Measurements from ENCODE around the gene FYN. TPM values are rescaled to one million over a fixed set of nuclear protein-coding genes. Genes with fewer than 3 reads are reported as not detected.

Gene FYN
- polyA plus RNA-seq, 3 donors from 2014 or later, result 358 to 488 (median 414) TPM

- H3K4me3 Mint-ChIP-seq, result peak overlapping the region; percentile 52 to 76 (median 74)
- peaks cover 97 to 99% of the 10 kb centered on the region in 2 donors for H3K4me1 Mint-ChIP-seq
Observed at GRCh38 chr6:111803371-111803770, 69.9 kb downstream of the FYN start.

GRCh38 chr6:111802720-111803330, 70.4 kb downstream of the FYN start:
- Mint-ChIP-seq H3K4me1 (peaks cover 94 to 97% of the 10 kb centered on the region in 2 donors), H3K36me3 (peaks cover 0 to 16% (median 12%) of the 10 kb centered on the region in 3 donors), H3K27me3 (ENCODE audit: low read depth in 3 of 3) (peaks cover 0 to 18% (median 4%) of the 10 kb centered on the region in 3 donors), H3K27ac (peak overlapping the region; percentile 90 to 99 (median 96)), H3K4me3 (peak overlapping the region; percentile 52 to 76 (median 74)), H3K9me3 (no peaks in the 10 kb centered on the region)
- no peak for DNase-seq

More at GRCh38 chr6:111803371-111803770, 69.9 kb downstream of the FYN start:
- H3K27ac Mint-ChIP-seq, result peak overlapping the region; percentile 90 to 99 (median 96)
- H3K27me3 Mint-ChIP-seq (ENCODE audit: low read depth in 3 of 3), result peaks cover 0 to 19% (median 4%) of the 10 kb centered on the region in 3 donors
- H3K36me3 Mint-ChIP-seq, result peaks cover under 1 to 16% (median 12%) of the 10 kb centered on the region in 3 donors
- H3K9me3 Mint-ChIP-seq, result no peaks in the 10 kb centered on the region
- DNase-seq, result peak; percentile 41 to 44 (median 44)

GRCh38 chr6:111802015-111802414, 71.2 kb downstream of the FYN start:
- no peaks in the 10 kb centered on the region for H3K9me3 Mint-ChIP-seq
- H3K4me3 Mint-ChIP-seq, result peak overlapping the region in 1 of 5 donors; percentile 11
- DNase-seq, result no peak
- peaks cover 90% of the 10 kb centered on the region in 2 donors for H3K4me1 Mint-ChIP-seq
- peak overlapping the region; percentile 82 to 99 (median 94) for H3K27ac Mint-ChIP-seq
- peaks cover 0 to 16% (median 12%) of the 10 kb centered on the region in 3 donors for H3K36me3 Mint-ChIP-seq
- peaks cover 0 to 20% (median 4%) of the 10 kb centered on the region in 3 donors for H3K27me3 Mint-ChIP-seq (ENCODE audit: low read depth in 3 of 3)

- peak overlapping the region in 2 of 5 donors; percentile 1 to 29 for H3K4me3 Mint-ChIP-seq
- peaks cover 78 to 89% of the 10 kb centered on the region in 2 donors for H3K4me1 Mint-ChIP-seq
- no peak for DNase-seq
- H3K9me3 Mint-ChIP-seq, result no peaks in the 10 kb centered on the region
- peak overlapping the region; percentile 70 to 97 (median 88) for H3K27ac Mint-ChIP-seq
- H3K27me3 Mint-ChIP-seq (ENCODE audit: low read depth in 3 of 3), result peaks cover 0 to 16% (median 6%) of the 10 kb centered on the region in 3 donors
- peaks cover 0 to 16% (median 12%) of the 10 kb centered on the region in 3 donors for H3K36me3 Mint-ChIP-seq
Observed at GRCh38 chr6:111800821-111801220, 72.4 kb downstream of the FYN start.

- H3K9me3 Mint-ChIP-seq, result no peaks in the 10 kb centered on the region
- no peak for DNase-seq
- peak overlapping the region; percentile 70 to 97 (median 88) for H3K27ac Mint-ChIP-seq
- no peak overlapping the region for H3K4me3 Mint-ChIP-seq
- peaks cover 0 to 16% (median 12%) of the 10 kb centered on the region in 3 donors for H3K36me3 Mint-ChIP-seq
- H3K4me1 Mint-ChIP-seq, result peaks cover 73 to 89% of the 10 kb centered on the region in 2 donors
- H3K27me3 Mint-ChIP-seq (ENCODE audit: low read depth in 3 of 3), result peaks cover 0 to 11% (median 6%) of the 10 kb centered on the region in 3 donors
Observed at GRCh38 chr6:111800259-111800765, 72.9 kb downstream of the FYN start.

- Mint-ChIP-seq H3K27me3 (ENCODE audit: low read depth in 3 of 3) (peaks cover 0 to 10% (median 10%) of the 10 kb centered on the region in 3 donors), H3K4me1 (peaks cover 67 to 89% of the 10 kb centered on the region in 2 donors), H3K9me3 (no peaks in the 10 kb centered on the region), H3K4me3 (no peak overlapping the region), H3K27ac (peak overlapping the region; percentile 35 to 96 (median 65)), H3K36me3 (peaks cover 0 to 16% (median 12%) of the 10 kb centered on the region in 3 donors)
- DNase-seq, result no peak
Observed at GRCh38 chr6:111799576-111800258, 73.5 kb downstream of the FYN start.

GRCh38 chr6:111798281-111798725, 74.9 kb downstream of the FYN start:
- H3K4me3 Mint-ChIP-seq, result peak overlapping the region in 1 of 5 donors; percentile 5
- H3K9me3 Mint-ChIP-seq, result no peaks in the 10 kb centered on the region
- H3K27ac Mint-ChIP-seq, result peak overlapping the region; percentile 35 to 96 (median 71)
- DNase-seq, result no peak
- H3K4me1 Mint-ChIP-seq, result peaks cover 53 to 89% of the 10 kb centered on the region in 2 donors
- H3K27me3 Mint-ChIP-seq (ENCODE audit: low read depth in 3 of 3), result peaks cover 8 to 18% (median 17%) of the 10 kb centered on the region in 3 donors
- H3K36me3 Mint-ChIP-seq, result peaks cover 0 to 19% (median 14%) of the 10 kb centered on the region in 3 donors

- H3K36me3 Mint-ChIP-seq, result peaks cover 0 to 11% (median 7%) of the 10 kb centered on the region in 3 donors
- peak overlapping the region in 5 of 6 donors; percentile 99 to 100 (median 100) for H3K27ac Mint-ChIP-seq
- H3K4me3 Mint-ChIP-seq, result no peak overlapping the region
Observed at GRCh38 chr6:111796310-111796918, 76.8 kb downstream of the FYN start.

GRCh38 chr6:111795558-111795957, 77.7 kb downstream of the FYN start:
- no peak for DNase-seq
- Mint-ChIP-seq H3K27me3 (ENCODE audit: low read depth in 3 of 3) (peaks cover 8 to 22% (median 17%) of the 10 kb centered on the region in 3 donors), H3K27ac (peak overlapping the region in 5 of 6 donors; percentile 99 to 100 (median 100)), H3K4me3 (peak overlapping the region in 3 of 5 donors; percentile 87 to 98 (median 92)), H3K36me3 (peaks cover 0 to 7% (median 7%) of the 10 kb centered on the region in 3 donors), H3K9me3 (no peaks in the 10 kb centered on the region), H3K4me1 (peaks cover 25 to 84% of the 10 kb centered on the region in 2 donors)

More at GRCh38 chr6:111796310-111796918, 76.8 kb downstream of the FYN start:
- no peak for DNase-seq
- Mint-ChIP-seq H3K4me1 (peaks cover 34 to 90% of the 10 kb centered on the region in 2 donors), H3K9me3 (no peaks in the 10 kb centered on the region), H3K27me3 (ENCODE audit: low read depth in 3 of 3) (peaks cover 8 to 22% (median 17%) of the 10 kb centered on the region in 3 donors)

- H3K27me3 Mint-ChIP-seq (ENCODE audit: low read depth in 3 of 3), result peaks cover 9 to 21% (median 18%) of the 10 kb centered on the region in 3 donors
- peak overlapping the region in 5 of 6 donors; percentile 99 to 100 (median 100) for H3K27ac Mint-ChIP-seq
- H3K4me3 Mint-ChIP-seq, result peak overlapping the region; percentile 87 to 98 (median 92)
Observed at GRCh38 chr6:111794727-111795452, 78.4 kb downstream of the FYN start.

GRCh38 chr6:111794300-111794699, 79.0 kb downstream of the FYN start:
- no peak for DNase-seq
- Mint-ChIP-seq H3K4me3 (peak overlapping the region; percentile 87 to 98 (median 92)), H3K9me3 (no peaks in the 10 kb centered on the region), H3K27ac (peak overlapping the region in 5 of 6 donors; percentile 99 to 100 (median 100)), H3K4me1 (peaks cover 13 to 71% of the 10 kb centered on the region in 2 donors), H3K27me3 (ENCODE audit: low read depth in 3 of 3) (peaks cover 9 to 18% (median 16%) of the 10 kb centered on the region in 3 donors), H3K36me3 (peaks cover 0 to 3% (median 3%) of the 10 kb centered on the region in 3 donors)

More at GRCh38 chr6:111794727-111795452, 78.4 kb downstream of the FYN start:
- no peaks in the 10 kb centered on the region for H3K9me3 Mint-ChIP-seq
- peaks cover 18 to 77% of the 10 kb centered on the region in 2 donors for H3K4me1 Mint-ChIP-seq
- peak; percentile 43 to 60 (median 57) for DNase-seq
- H3K36me3 Mint-ChIP-seq, result peaks cover 0 to 3% (median 3%) of the 10 kb centered on the region in 3 donors

- Mint-ChIP-seq H3K27ac (peak overlapping the region in 5 of 6 donors; percentile 99 to 100 (median 100)), H3K27me3 (ENCODE audit: low read depth in 3 of 3) (peaks cover 9 to 18% (median 16%) of the 10 kb centered on the region in 3 donors), H3K4me1 (peaks cover 7 to 66% of the 10 kb centered on the region in 2 donors), H3K4me3 (peak overlapping the region; percentile 87 to 98 (median 92)), H3K9me3 (no peaks in the 10 kb centered on the region), H3K36me3 (peaks cover 0 to 3% (median 3%) of the 10 kb centered on the region in 3 donors)
- peak; percentile 83 to 84 (median 84) for DNase-seq
Observed at GRCh38 chr6:111793711-111794111, 79.5 kb downstream of the FYN start.
